C4-2B (cell line): ENCODE measurements around the gene ILKAP.

Experiments used
- H3K27ac ChIP-seq: fragments of 450-650 bp; 2 replicates; pipeline ENCODE4 v1.5.1; 2017
- ZFX ChIP-seq: fragments of 450-650 bp; IDR thresholded peaks from 2 replicates; pipeline ENCODE4 v1.6.1; 2017
- TF ChIP-seq, protein P1 (sequence below): fragments of 450-650 bp; conservative IDR thresholded peaks from 2 replicates; pipeline ENCODE4 v1.5.1; 2017; ENCODE audit warnings: mild to moderate bottlenecking

The ILKAP gene

DNA sequence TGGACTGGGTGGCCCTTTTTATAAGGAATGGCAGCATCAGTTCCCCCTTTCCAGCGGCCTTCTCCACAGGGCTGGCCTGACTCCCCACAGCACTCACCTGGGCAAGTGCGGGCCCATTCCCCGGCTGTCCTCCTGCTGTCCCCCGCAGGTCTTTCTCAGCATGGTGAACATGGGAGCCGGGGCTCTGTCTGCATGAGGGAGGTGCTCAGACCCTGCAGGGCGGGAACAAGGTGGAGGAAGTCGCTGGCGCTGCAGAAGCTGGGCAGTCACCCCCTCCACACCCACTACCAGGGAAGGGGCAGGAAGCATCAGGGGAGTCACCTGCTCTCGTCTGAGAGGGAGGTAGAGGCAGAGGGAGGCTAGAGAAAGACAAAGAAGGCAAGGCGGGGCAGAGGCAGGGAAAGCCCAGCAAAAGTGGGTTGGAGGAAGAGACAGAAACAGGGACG lies 24.1 kb upstream of the ILKAP start:
- H3K27ac ChIP-seq: no peak overlapping the region
- TF ChIP-seq ZFX: no peak
- TF ChIP-seq, protein P1, sequence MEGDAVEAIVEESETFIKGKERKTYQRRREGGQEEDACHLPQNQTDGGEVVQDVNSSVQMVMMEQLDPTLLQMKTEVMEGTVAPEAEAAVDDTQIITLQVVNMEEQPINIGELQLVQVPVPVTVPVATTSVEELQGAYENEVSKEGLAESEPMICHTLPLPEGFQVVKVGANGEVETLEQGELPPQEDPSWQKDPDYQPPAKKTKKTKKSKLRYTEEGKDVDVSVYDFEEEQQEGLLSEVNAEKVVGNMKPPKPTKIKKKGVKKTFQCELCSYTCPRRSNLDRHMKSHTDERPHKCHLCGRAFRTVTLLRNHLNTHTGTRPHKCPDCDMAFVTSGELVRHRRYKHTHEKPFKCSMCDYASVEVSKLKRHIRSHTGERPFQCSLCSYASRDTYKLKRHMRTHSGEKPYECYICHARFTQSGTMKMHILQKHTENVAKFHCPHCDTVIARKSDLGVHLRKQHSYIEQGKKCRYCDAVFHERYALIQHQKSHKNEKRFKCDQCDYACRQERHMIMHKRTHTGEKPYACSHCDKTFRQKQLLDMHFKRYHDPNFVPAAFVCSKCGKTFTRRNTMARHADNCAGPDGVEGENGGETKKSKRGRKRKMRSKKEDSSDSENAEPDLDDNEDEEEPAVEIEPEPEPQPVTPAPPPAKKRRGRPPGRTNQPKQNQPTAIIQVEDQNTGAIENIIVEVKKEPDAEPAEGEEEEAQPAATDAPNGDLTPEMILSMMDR: no peak

DNA sequence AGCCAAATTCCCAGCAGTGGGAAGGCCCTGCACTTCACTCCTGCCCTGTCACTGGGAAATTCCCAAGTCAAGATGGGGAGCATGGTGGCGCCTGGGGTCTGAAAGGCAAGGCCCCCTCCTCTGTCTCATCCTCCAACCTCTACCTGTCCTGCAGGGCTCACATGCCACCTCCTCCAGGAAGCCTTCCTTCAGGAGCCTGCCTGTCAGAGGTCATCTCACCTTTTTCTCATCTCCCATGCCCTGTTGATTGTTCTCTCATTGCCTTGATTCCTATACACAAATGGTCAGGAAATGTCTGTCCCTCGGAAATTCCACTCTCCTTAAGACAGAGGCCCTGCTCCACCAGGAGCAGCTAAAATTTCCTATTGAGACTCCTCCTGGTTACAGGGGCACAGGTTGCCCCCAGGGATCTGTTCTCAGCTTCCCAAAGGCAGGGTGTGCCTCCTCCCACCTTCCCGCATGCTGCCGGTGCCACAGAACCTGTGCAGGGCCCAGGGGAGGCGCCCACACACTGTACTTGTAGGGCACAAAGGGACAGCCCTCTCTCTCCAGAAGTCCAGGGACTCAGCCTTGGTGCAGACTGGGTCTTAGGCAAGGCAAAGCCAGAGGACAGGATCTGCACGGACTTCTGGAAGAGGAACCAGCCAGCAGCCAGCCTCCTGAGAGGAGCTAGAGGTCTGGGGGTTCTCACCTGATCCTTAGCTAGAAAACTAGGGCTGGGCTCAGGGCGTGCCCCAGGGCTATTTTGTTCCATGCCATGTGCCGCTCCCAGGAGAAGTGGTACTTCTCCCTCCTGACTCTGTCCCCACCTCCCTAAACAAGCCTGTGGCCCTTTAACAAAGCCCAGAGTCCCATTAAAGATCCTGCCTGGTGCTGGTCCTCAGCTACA lies 23.4 kb upstream of the ILKAP start:
- H3K27ac ChIP-seq: no peak overlapping the region
- TF ChIP-seq, protein P1: no peak
- TF ChIP-seq ZFX: no peak

DNA sequence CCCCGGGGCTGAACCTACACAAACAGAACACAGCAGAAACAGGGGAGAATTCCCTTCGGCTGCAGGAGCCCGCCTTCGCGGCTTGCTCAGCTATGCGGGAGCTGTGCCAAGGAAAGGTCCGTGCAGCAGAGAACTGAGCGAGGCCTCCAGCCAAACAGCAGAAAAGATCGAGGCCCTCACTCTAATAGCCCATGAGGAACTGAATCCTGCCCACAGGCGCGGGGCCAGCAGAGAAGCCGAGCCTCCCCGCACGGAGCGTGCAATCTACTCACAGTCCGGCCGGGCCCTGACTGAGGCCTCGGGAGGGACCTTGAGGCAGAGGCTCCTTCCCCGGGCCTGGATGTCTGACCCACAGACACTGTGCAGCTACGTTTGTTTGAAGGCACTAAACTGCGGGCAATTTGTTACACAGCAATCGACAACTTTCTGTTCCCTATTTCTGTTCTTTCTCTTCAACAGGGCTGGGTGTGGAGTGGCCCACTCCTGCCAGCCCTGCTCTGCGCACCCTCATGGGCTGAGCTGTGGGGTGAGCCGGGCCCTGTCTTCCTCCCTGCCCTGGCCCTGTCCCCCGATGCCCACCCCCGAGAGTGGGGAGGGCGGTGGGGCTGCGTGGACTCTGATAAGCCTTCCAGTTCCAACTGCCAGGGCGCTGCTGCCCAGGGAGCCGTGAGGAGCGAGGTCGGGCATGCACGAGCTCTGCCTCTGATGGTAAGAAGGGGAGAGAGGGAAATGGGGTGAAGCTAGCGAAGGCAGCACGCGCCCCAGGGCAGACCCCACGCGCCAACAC lies 22.6 kb upstream of the ILKAP start:
- no peak for TF ChIP-seq ZFX
- TF ChIP-seq, protein P1: no peak
- no peak overlapping the region for H3K27ac ChIP-seq

DNA sequence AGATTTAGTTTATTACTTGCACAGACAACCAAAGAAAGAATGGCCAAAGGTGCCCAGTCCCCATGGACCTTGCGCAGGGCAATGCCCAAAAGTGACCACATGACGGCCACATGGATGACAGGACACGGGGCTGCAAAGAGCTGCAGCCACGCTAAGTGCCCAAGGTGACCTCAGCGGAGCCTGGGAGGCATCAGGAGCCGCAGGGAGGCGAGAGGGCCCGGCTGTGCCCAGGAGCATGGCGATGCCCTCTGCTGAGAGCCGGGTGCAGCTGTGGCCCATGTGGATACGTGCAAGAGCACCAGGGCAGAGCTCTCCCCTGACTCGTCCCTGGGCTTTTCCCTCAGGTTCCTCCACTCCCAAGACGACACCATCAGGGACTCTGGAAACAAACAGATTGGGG lies 21.6 kb upstream of the ILKAP start:
- no peak for TF ChIP-seq ZFX
- TF ChIP-seq, protein P1: no peak
- no peak overlapping the region for H3K27ac ChIP-seq

DNA sequence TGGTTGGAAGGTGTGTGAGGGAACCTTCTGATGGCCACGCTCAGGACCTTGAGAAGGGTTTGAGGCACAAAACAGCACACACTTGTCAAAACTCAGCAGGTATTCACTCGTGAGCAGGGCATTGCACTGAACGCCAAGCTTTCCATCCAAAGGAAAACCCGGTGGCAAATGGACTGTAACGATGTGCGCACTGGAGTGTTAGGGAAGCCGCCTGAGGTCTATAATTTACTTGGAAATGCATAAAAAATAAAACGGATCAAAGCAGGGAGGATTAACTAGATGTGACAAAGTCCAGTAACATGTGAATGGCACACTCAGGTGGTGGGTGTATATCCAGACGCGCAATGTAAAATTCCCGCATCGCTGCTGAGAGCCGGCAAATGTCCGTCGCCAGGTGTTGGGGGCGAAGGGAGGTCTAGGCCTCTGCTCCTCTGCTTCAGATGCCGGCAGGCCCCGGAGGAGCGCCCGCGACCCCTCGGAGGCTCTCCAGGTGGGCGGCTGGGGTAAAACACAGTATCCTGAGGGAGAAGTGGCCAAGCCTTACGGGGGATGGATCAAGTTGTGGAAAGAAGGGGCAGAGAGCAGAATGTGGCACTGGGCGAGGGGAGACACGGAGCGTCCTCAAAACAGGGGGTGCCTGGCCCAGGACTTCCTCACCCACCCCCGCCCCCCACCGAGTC lies 21.0 kb upstream of the ILKAP start:
- H3K27ac ChIP-seq: no peak overlapping the region
- TF ChIP-seq, protein P1: no peak
- TF ChIP-seq ZFX: no peak

DNA sequence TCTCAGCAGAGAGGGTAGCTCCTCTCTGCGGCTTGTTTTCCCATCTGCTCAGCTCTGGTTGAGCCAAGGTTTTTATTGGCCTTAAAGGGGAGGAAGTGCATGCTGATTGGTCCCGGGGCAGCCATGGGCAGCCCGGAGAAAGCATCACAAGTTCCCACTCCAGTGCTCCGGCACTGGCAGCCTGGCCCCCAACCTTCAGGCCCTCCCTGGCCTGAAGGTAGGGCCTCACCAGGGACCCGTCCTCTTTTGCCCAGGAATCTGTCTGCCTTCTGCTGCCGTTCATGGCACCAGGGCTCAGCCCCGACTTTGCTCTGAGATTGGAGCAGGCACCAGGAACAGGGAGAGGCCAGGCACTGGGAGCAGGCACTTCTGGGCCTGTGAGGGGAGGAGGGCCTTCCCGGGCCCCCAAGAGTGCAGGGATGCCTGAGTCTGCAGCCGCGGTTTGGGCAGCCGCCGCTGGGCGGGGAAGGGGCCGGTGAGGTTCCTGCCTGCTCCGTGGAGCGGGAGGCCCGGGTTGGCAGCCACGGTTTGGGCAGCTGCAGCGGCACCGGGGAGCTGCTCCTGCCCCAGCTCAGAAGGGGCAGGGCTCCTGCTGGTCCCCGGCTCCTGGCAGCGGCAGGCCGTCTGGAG lies 17.5 kb upstream of the ILKAP start:
- no peak for TF ChIP-seq ZFX
- TF ChIP-seq, protein P1: no peak
- no peak overlapping the region for H3K27ac ChIP-seq
